Measurements from ENCODE around the gene CYFIP1. TPM values are rescaled to one million over a fixed set of nuclear protein-coding genes. Genes with fewer than 3 reads are reported as not detected.

The CYFIP1 gene
- total and polyA plus RNA-seq, 10 donors: 11.5 to 139 (median 84.9) TPM

- no peaks in the 10 kb centered on the region for H3K36me3 ChIP-seq
- H3K27me3 ChIP-seq (replicated peaks in 1 of 7): no peaks in the 10 kb centered on the region
- intact Hi-C loops (cut with DNase I; ENCODE audit: low total_unique reads): no loop called here
- peaks cover 27 to 95% (median 70%) of the 10 kb centered on the region in 6 donors for H3K4me1 ChIP-seq
- peak; percentile 45 for DNase-seq
- H3K9me3 ChIP-seq: no peaks in the 10 kb centered on the region
- WGBS, 5 donors: 86 to 92% (median 88%) methylated on average over 11 to 12 of the region's 12 CpGs
- TF ChIP-seq POLR2AphosphoS5 (IDR thresholded peaks at IDR 0.05) (no peak), CTCF (IDR thresholded peaks at IDR 0.05 in 8 of 11, conservative IDR thresholded peaks at IDR 0.05 in 3 of 11) (no peak), POLR2A (IDR thresholded peaks at IDR 0.05) (no peak)
- no peak overlapping the region for H3K27ac ChIP-seq
- no peak overlapping the region for H3K4me3 ChIP-seq
Observed at GRCh38 chr15:22954326-22954725, 25.8 kb downstream of the CYFIP1 start.

- H3K4me3 ChIP-seq: no peak overlapping the region
- H3K9me3 ChIP-seq: no peaks in the 10 kb centered on the region
- intact Hi-C loops (cut with DNase I; ENCODE audit: low total_unique reads): no loop called here
- 79 to 83% (median 81%) methylated on average over 21 of the region's 21 CpGs for WGBS, 5 donors
- H3K36me3 ChIP-seq: no peaks in the 10 kb centered on the region
- DNase-seq: peak; percentile 59
- H3K27me3 ChIP-seq (replicated peaks in 1 of 7): no peaks in the 10 kb centered on the region
- H3K27ac ChIP-seq: peak overlapping the region in 3 of 8 donors; percentile 2 to 38 (median 18)
- peaks cover 30 to 96% (median 71%) of the 10 kb centered on the region in 6 donors for H3K4me1 ChIP-seq
- no peak for TF ChIP-seq POLR2A (IDR thresholded peaks at IDR 0.05)
- peak; percentile 20 to 60 (median 51) for TF ChIP-seq POLR2AphosphoS5 (IDR thresholded peaks at IDR 0.05)
Observed at GRCh38 chr15:22952796-22953579, 27.2 kb downstream of the CYFIP1 start.

GRCh38 chr15:22951381-22952280 lies 28.5 kb downstream of the CYFIP1 start:
- Histone ChIP-seq H3K27me3 (replicated peaks in 1 of 7) (no peaks in the 10 kb centered on the region), H3K4me3 (no peak overlapping the region), H3K27ac (peak overlapping the region in 5 of 8 donors; percentile 66 to 77 (median 73)), H3K36me3 (peaks cover 0 to 7% (median 0%) of the 10 kb centered on the region in 6 donors), H3K4me1 (peaks cover 27 to 90% (median 67%) of the 10 kb centered on the region in 6 donors), H3K9me3 (no peaks in the 10 kb centered on the region)
- peak; percentile 74 for DNase-seq
- TF ChIP-seq POLR2A (IDR thresholded peaks at IDR 0.05) (no peak), CTCF (IDR thresholded peaks at IDR 0.05 in 8 of 11, conservative IDR thresholded peaks at IDR 0.05 in 3 of 11) (no peak), POLR2AphosphoS5 (IDR thresholded peaks at IDR 0.05) (peak in 1 of 3 donors; percentile 17)
- 74 to 91% (median 88%) methylated on average over 18 to 39 of the region's 39 CpGs for WGBS, 5 donors
- intact Hi-C loops (cut with DNase I; ENCODE audit: low total_unique reads): no loop called here

- H3K36me3 ChIP-seq: peaks cover 0 to 13% (median 0%) of the 10 kb centered on the region in 6 donors
- H3K4me1 ChIP-seq: peaks cover 25 to 84% (median 61%) of the 10 kb centered on the region in 6 donors
- intact Hi-C loops (cut with DNase I; ENCODE audit: low total_unique reads): no loop called here
- 86 to 96% (median 93%) methylated on average over 15 to 16 of the region's 16 CpGs for WGBS, 5 donors
- peak overlapping the region in 6 of 8 donors; percentile 62 to 77 (median 70) for H3K27ac ChIP-seq
- TF ChIP-seq CTCF (IDR thresholded peaks at IDR 0.05 in 8 of 11, conservative IDR thresholded peaks at IDR 0.05 in 3 of 11): no peak
- no peak for TF ChIP-seq POLR2AphosphoS5 (IDR thresholded peaks at IDR 0.05)
- no peak for TF ChIP-seq POLR2A (IDR thresholded peaks at IDR 0.05)
- no peaks in the 10 kb centered on the region for H3K27me3 ChIP-seq (replicated peaks in 1 of 7)
- H3K9me3 ChIP-seq: no peaks in the 10 kb centered on the region
- no peak for DNase-seq
- H3K4me3 ChIP-seq: no peak overlapping the region
Observed at GRCh38 chr15:22951031-22951380, 29.2 kb downstream of the CYFIP1 start.

Measured in spleen (tissue), 11 donors.